Activated CD8-positive, alpha-beta T cell treated with anti-CD3 and anti-CD28 coated beads for 36 hours (primary cell): ENCODE data around the gene STX19. TPM values are rescaled to one million over a fixed set of nuclear protein-coding genes. Genes with fewer than 3 reads are reported as not detected.
"Not testable (repeated sequence)": the region's sequence is repeated elsewhere in the genome, so short reads cannot be mapped to it uniquely, and the experiment has no call there.

Source experiments
- ATAC-seq: fragments of 200-7000 bp; cut with Tn5 transposase; one replicate; pipeline ENCODE4 v1.10.0; 2021; ENCODE audit warnings: mild to moderate bottlenecking, moderate library complexity
- CTCF ChIA-PET: fragments of 350-600 bp; sonication (Branson Sonifier 250); formaldehyde crosslinking; loops from one replicate; lab custom pipeline; 2021; ENCODE audit warnings: antibody characterized with exemption; lab: Charles Lee
- POLR2A ChIA-PET: fragments of 350-600 bp; sonication (Branson Sonifier 250); formaldehyde crosslinking; loops from one replicate; lab custom pipeline; 2021; ENCODE audit warnings: antibody characterized with exemption; lab: Charles Lee
- DNase-seq: peaks from one replicate; pipeline ENCODE4 v3.0.0-alpha.2; 2020
- H3K27ac Mint-ChIP-seq: one replicate; pipeline ENCODE4 v1.8.0; 2021; ENCODE audit warnings: mild to moderate bottlenecking, mixed read lengths
- H3K27me3 Mint-ChIP-seq: one replicate; pipeline ENCODE4 v1.8.0; 2021; ENCODE audit warnings: mixed read lengths
- H3K36me3 Mint-ChIP-seq: one replicate; pipeline ENCODE4 v1.8.0; 2021; ENCODE audit warnings: low read depth, mixed read lengths
- H3K4me1 Mint-ChIP-seq: one replicate; pipeline ENCODE4 v1.8.0; 2021; ENCODE audit warnings: low read depth, mixed read lengths
- H3K4me3 Mint-ChIP-seq: one replicate; pipeline ENCODE4 v1.8.0; 2021; ENCODE audit warnings: mild to moderate bottlenecking, moderate library complexity, mixed read lengths
- H3K9me3 Mint-ChIP-seq: one replicate; pipeline ENCODE4 v1.8.0; 2021; ENCODE audit warnings: mixed read lengths
- intact Hi-C: fragments of 100-400 bp; cut with micrococcal nuclease; formaldehyde crosslinking; loops from one replicate; pipeline ENCODE4 v1.10.0; 2022
- total RNA-seq, 2 experiments: library from RNA; stranded (reverse); gene quantifications; one replicate each; pipeline ENCODE4 v1.2.3, GENCODE V29; 2021
- TF ChIP-seq, protein P1 (sequence below): fragments of 200-600 bp; IDR thresholded peaks from one replicate; pipeline ENCODE4 v1.8.0; 2022; ENCODE audit warnings: antibody characterized with exemption, mild to moderate bottlenecking

STX19 gene
- total RNA-seq, 2 experiments from 2014 or later: not detected

DNA sequence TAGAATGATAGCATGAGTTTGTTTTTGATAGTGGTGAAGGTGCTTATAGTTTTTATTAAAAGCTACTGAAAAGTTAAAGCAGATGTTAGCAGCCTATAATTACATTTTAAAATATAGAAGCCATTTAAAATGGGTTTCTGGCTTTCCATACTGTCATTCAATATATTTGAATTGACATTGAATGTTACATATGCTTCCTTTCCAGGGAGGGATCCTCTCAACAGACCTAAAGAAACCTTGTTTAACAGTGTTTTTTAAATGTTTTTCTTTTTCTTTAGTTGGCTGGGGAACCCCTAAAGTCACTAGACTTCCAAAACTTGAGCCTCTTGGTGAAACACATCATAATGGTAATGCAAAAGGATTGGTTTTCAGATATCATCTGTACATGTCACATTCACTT, 22.1 kb upstream of the STX19 start:
- POLR2A ChIA-PET: interaction anchor here (0.8 kb wide), 1 partner anchor 12 kb away, joined by 4 read pairs; the partner anchor contains the start of genes DHFR2 and NSUN3
- H3K27me3 Mint-ChIP-seq: no peaks in the 10 kb centered on the region
- no peak overlapping the region for H3K27ac Mint-ChIP-seq
- ATAC-seq: no peak
- no peak overlapping the region for H3K4me3 Mint-ChIP-seq
- CTCF ChIA-PET: interaction anchor here (0.8 to 2.1 kb wide), 3 partner anchors 14 to 41 kb away, joined by 3 to 5 read pairs (median 3); no protein-coding TSS in a partner anchor
- no peaks in the 10 kb centered on the region for H3K4me1 Mint-ChIP-seq
- H3K9me3 Mint-ChIP-seq: no peaks in the 10 kb centered on the region
- intact Hi-C loops: no loop called here
- TF ChIP-seq, protein P1, sequence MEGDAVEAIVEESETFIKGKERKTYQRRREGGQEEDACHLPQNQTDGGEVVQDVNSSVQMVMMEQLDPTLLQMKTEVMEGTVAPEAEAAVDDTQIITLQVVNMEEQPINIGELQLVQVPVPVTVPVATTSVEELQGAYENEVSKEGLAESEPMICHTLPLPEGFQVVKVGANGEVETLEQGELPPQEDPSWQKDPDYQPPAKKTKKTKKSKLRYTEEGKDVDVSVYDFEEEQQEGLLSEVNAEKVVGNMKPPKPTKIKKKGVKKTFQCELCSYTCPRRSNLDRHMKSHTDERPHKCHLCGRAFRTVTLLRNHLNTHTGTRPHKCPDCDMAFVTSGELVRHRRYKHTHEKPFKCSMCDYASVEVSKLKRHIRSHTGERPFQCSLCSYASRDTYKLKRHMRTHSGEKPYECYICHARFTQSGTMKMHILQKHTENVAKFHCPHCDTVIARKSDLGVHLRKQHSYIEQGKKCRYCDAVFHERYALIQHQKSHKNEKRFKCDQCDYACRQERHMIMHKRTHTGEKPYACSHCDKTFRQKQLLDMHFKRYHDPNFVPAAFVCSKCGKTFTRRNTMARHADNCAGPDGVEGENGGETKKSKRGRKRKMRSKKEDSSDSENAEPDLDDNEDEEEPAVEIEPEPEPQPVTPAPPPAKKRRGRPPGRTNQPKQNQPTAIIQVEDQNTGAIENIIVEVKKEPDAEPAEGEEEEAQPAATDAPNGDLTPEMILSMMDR: no peak
- H3K36me3 Mint-ChIP-seq: peaks cover 1% of the 10 kb centered on the region
- no peak for DNase-seq

DNA sequence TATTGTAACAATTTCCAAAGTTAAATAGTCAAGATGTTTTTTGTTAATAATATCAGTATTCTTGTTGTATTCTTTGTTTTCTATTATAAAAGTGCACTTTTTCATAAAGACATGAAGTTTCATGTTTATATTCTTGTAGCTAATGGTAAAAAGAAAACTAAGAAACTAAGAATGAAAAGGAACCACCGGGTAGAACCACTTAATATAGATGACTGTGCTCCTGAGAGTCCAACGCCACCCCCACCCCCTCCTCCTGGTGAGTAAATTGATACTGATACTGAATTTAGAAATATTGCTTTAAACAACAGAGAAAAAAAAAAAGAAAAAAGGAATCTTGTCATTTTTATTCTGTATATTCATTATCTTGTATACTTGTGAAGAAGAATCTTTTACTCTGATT, 20.9 kb upstream of the STX19 start:
- ATAC-seq (no peak), DNase-seq (peak; percentile 13)
- intact Hi-C loops: no loop called here
- peaks cover 7% of the 10 kb centered on the region for H3K36me3 Mint-ChIP-seq
- ChIA-PET POLR2A (interaction anchor here (0.9 kb wide), 1 partner anchor 12 kb away, joined by 3 read pairs; no protein-coding TSS in a partner anchor), CTCF (interaction anchor here (0.9 to 2.1 kb wide), 2 partner anchors 12 to 29 kb away, joined by 4 to 5 read pairs; no protein-coding TSS in a partner anchor)
- H3K4me3 Mint-ChIP-seq: no peak overlapping the region
- no peak overlapping the region for H3K27ac Mint-ChIP-seq
- TF ChIP-seq, protein P1: no peak
- no peaks in the 10 kb centered on the region for H3K9me3 Mint-ChIP-seq
- no peaks in the 10 kb centered on the region for H3K4me1 Mint-ChIP-seq
- no peaks in the 10 kb centered on the region for H3K27me3 Mint-ChIP-seq

DNA sequence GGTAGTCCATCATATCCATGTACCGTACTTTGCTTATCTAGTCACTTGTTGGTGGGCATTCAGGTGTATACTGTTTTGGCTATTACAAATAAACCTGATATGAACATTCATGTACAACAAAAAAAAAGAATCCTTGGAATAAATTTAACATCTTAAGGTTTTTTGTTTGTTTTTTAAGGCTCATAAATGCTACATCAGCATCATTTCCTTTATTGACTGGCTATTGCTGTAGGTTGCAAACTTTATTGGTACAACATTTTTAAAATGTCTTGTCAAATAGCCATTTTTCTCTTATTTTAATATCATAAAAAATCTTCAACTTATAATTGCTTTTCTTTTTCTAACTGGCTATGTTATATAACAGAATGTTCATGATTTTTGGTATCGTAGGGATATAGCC, 18.1 kb upstream of the STX19 start:
- Mint-ChIP-seq H3K4me3 (no peak overlapping the region), H3K27ac (no peak overlapping the region), H3K27me3 (no peaks in the 10 kb centered on the region), H3K36me3 (peaks cover 18% of the 10 kb centered on the region), H3K4me1 (peaks cover 2% of the 10 kb centered on the region), H3K9me3 (peaks cover 3% of the 10 kb centered on the region)
- TF ChIP-seq, protein P1: no peak
- POLR2A ChIA-PET: no interaction called here
- ATAC-seq (no peak), DNase-seq (no peak)
- intact Hi-C loops: no loop called here
- CTCF ChIA-PET: no interaction called here

DNA sequence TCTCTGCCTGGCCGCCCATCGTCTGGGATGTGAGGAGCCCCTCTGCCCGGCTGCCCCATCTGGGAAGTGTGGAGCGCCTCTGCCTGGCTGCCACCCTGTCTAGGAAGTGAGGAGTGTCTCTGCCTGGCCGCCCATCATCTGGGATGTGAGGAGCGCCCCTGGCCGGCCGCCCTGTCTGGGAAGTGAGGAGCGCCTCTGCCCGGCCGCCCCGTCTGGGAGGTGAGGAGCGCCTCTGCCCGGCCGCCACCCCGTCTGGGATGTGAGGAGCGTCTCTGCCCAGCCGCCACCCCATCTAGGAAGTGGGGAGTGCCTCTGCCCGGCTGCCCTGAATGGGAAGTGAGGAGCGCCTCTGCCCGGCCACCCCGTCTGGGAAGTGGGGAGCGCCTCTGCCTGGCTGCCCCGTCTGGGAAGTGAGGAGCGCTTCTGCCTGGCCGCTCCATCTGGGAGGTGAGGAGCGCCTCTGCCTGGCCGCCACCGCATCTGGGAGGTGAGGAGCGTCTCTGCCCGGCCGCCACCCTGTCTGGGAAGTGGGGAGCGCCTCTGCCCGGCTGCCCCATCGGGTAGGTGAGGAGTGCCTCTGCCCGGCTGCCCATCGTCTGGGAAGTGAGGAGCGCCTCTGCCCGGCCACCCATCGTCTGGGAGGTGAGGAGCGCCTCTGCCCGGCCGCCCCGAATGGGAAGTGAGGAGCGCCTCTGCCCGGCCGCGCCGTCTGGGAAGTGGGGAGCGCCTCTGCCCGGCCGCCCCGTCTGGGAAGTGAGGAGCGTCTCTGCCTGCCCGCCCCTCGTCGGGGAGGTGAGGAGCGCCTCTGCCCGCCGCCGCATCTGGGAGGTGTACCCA, 15.9 kb upstream of the STX19 start:
- H3K4me3 Mint-ChIP-seq, DNase-seq, H3K4me1 Mint-ChIP-seq, POLR2A ChIA-PET, H3K27me3 Mint-ChIP-seq, intact Hi-C loops, CTCF ChIA-PET, ATAC-seq, H3K9me3 Mint-ChIP-seq, H3K27ac Mint-ChIP-seq: not testable (repeated sequence)
- H3K36me3 Mint-ChIP-seq: peaks cover 17% of the 10 kb centered on the region

DNA sequence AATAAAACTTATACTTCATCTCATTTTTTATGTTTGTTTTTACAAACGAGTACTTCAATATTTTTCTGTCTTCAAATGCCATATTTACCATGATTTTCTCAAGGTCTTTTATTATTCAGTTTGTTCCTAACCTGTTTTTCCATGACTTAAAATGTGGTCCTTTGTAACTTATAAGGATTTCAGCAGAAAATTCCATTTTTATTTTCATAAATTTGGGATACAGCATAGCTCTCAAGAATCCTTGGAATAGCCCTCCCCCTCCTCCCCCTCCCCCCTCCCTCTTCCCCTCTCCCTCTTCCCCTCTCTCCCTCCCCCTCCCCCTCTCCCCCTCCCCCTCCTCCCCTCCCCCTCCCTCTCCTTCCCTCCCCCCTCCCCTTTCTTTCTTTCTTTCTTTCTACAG, 14.9 kb upstream of the STX19 start:
- H3K4me3 Mint-ChIP-seq: peak overlapping the region; percentile 42
- no peaks in the 10 kb centered on the region for H3K27me3 Mint-ChIP-seq
- peak overlapping the region; percentile 68 for H3K27ac Mint-ChIP-seq
- CTCF ChIA-PET: no interaction called here
- peaks cover 2% of the 10 kb centered on the region for H3K4me1 Mint-ChIP-seq
- ATAC-seq (no peak), DNase-seq (no peak)
- H3K36me3 Mint-ChIP-seq: peaks cover 17% of the 10 kb centered on the region
- intact Hi-C loops: no loop called here
- TF ChIP-seq, protein P1: no peak
- peaks cover 3% of the 10 kb centered on the region for H3K9me3 Mint-ChIP-seq
- POLR2A ChIA-PET: no interaction called here
